PFSK-1 (cell line): ENCODE data around the gene ACP6.

Experiments used
- POLR2AphosphoS5 ChIP-seq: IDR thresholded peaks from 2 replicates; pipeline ENCODE4 v1.6.1; 2012; ENCODE audit warnings: low read depth, mild to moderate bottlenecking, control low read depth, low read length, moderate library complexity
- TAF1 ChIP-seq: IDR thresholded peaks from 2 replicates; pipeline ENCODE4 v1.6.1; 2012; ENCODE audit warnings: low read length, control low read depth, borderline replicate concordance; ENCODE audit not compliant: insufficient read depth
- TF ChIP-seq, protein P1 (sequence below), 2 experiments: IDR thresholded peaks; 2 replicates each; pipeline versions ENCODE4 v1.6.1 to v1.8.0; 2011 to 2012; ENCODE audit warnings: low read depth in 2 of 2, low read length in 2 of 2, control low read depth in 1 of 2, inconsistent platforms in 1 of 2, mild to moderate bottlenecking in 1 of 2, moderate library complexity in 1 of 2; ENCODE audit not compliant: insufficient read depth in 1 of 2

DNA sequence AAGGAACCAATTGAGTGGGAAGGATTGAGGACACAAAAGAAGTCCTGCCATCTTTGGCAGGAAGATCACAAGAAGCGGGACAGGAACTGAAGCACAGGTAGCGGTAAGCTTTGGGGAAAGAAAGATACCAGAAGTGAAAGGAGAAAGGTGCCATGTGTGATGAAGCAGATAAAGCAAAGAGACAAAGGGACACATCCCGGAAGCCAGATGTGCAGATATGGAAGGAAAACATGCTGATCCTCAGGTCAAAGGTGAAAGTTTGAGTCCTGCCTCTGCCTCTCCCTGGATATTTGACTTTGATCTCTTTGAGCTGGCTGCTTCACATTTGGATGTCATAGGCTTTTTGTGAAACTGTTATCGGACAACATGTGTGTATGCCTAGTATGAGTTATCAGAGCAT is 34.0 kb downstream of the ACP6 start:
- TF ChIP-seq POLR2AphosphoS5 (no peak), TAF1 (no peak)
- TF ChIP-seq, protein P1, sequence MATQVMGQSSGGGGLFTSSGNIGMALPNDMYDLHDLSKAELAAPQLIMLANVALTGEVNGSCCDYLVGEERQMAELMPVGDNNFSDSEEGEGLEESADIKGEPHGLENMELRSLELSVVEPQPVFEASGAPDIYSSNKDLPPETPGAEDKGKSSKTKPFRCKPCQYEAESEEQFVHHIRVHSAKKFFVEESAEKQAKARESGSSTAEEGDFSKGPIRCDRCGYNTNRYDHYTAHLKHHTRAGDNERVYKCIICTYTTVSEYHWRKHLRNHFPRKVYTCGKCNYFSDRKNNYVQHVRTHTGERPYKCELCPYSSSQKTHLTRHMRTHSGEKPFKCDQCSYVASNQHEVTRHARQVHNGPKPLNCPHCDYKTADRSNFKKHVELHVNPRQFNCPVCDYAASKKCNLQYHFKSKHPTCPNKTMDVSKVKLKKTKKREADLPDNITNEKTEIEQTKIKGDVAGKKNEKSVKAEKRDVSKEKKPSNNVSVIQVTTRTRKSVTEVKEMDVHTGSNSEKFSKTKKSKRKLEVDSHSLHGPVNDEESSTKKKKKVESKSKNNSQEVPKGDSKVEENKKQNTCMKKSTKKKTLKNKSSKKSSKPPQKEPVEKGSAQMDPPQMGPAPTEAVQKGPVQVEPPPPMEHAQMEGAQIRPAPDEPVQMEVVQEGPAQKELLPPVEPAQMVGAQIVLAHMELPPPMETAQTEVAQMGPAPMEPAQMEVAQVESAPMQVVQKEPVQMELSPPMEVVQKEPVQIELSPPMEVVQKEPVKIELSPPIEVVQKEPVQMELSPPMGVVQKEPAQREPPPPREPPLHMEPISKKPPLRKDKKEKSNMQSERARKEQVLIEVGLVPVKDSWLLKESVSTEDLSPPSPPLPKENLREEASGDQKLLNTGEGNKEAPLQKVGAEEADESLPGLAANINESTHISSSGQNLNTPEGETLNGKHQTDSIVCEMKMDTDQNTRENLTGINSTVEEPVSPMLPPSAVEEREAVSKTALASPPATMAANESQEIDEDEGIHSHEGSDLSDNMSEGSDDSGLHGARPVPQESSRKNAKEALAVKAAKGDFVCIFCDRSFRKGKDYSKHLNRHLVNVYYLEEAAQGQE (IDR thresholded peaks at IDR 0.05; ENCODE audit: insufficient read depth in 1 of 2, low read depth in 2 of 2, low read length in 2 of 2), result no peak
